K562 (cell line): Measurements from ENCODE around the gene GPR37L1. TPM values are rescaled to one million over a fixed set of nuclear protein-coding genes. Genes with fewer than 3 reads are reported as not detected.
A peak's percentile ranks its signal among the peaks of the same experiment; 100 is the strongest.

Experiments
- DIDO1 ChIP-seq: fragments of 450-650 bp; IDR thresholded peaks from 2 replicates; pipeline ENCODE4 v1.6.1; 2016; ENCODE audit warnings: low read depth, missing biosample characterization, missing genetic modification characterization
- POLR2G ChIP-seq: fragments of 200-400 bp; formaldehyde crosslinking; IDR thresholded peaks from 2 replicates; pipeline ENCODE4 v1.6.1; 2017; ENCODE audit warnings: low read depth, mild to moderate bottlenecking, antibody characterized with exemption, low read length, moderate library complexity
- SAFB ChIP-seq: fragments of 200-400 bp; formaldehyde crosslinking; IDR thresholded peaks from 2 replicates; pipeline ENCODE4 v1.6.1; 2017; ENCODE audit warnings: low read depth, low read length, borderline replicate concordance
- polyA plus RNA-seq, 8 experiments: library from polyadenylated mRNA; depleted of rRNA in 4 of 8; stranded (reverse) in 5 of 8; unstranded in 3 of 8; fragments of >200 nt; fragmentation: Nextera tagmentation in 2 of 8; fragmentation: Illumina TruSeq in 1 of 8; extraction: Ambion mirVana in 2 of 8; extraction: Trizol in 1 of 8; gene quantifications; 2 replicates each; pipeline versions ENCODE4 v1.2.1 to v1.2.3, GENCODE V29; 2011 to 2014; ENCODE audit warnings: inconsistent platforms in 1 of 8, missing spikeins in 1 of 8
- total RNA-seq, 7 experiments: library from RNA; depleted of rRNA in 6 of 7; stranded (reverse); fragments of >200 nt in 6 of 7; fragmentation: Illumina TruSeq in 2 of 7; extraction: Trizol in 2 of 7; gene quantifications; 2 replicates each; pipeline versions ENCODE4 v1.2.1 to v1.2.3, GENCODE V29; 2011 to 2021; ENCODE audit warnings: low replicate concordance in 1 of 7
- TF ChIP-seq, protein P1 (sequence below), 2 experiments: fragments of 250-450 bp in 1 of 2; fragments of 450-650 bp in 1 of 2; sonication (Bioruptor Pico) in 1 of 2; IDR thresholded peaks; 2 replicates each; pipeline versions ENCODE4 v1.6.1 to v1.8.0; 2016 to 2021; ENCODE audit warnings: mild to moderate bottlenecking in 2 of 2, moderate library complexity in 2 of 2, missing compliant biosample characterization in 1 of 2, missing genetic modification characterization in 1 of 2
- TF ChIP-seq, protein P2 (sequence below): fragments of 450-650 bp; IDR thresholded peaks from 2 replicates; pipeline ENCODE4 v1.6.1; 2018; ENCODE audit not compliant: partially characterized antibody
- TF ChIP-seq, protein P3 (sequence below): fragments of 450-650 bp; formaldehyde crosslinking; IDR thresholded peaks from 2 replicates; pipeline ENCODE4 v1.4.0; 2020; ENCODE audit warnings: mild to moderate bottlenecking, moderate library complexity
- TF ChIP-seq, protein P4 (sequence below): fragments of 200-600 bp; sonication (generic); IDR thresholded peaks from one replicate; pipeline ENCODE4 v1.6.1; 2012; ENCODE audit warnings: mild to moderate bottlenecking, low read depth, low read length, inconsistent platforms

The GPR37L1 gene
- total and polyA plus RNA-seq, 9 of the 15 experiments (the other 6 are each of a cell fraction or from before 2014, with no cell fraction given) = not detected

DNA sequence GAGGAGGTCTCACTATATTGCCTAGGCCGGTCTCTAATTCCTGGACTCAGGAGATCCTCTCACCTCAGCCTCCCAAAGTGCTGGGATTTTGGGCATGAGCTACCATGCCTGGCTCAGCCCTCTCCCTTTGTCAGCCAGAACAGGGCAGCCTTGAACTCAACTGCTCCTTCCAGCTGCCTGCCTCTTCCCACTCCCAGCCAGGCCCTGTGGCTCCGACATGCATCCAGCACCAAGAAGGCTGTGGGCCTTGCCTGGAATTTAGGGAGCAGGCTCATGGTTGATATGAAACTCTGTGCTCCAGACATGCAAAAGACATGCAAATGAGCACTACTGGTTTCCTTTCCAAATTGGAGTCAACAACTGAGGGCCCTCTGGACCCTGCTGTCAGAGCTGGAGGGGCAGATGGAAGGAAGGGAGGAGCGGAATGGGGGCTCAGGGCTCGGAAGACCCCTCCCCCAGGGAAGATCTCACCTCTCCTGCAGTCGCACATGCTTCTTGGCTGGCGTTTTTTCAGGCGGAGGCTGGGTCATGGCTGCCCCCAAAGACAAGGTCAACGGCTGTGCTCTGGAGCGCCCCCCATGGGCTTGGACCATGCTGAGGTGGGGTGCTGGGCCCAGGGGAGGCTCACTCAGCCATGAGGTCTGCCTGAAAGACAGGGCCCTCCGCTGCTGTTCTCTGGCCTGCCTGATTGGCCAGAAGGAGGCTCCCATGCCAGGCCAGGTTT lies 36.3 kb downstream of the GPR37L1 start (continued):
- TF ChIP-seq, protein P1, sequence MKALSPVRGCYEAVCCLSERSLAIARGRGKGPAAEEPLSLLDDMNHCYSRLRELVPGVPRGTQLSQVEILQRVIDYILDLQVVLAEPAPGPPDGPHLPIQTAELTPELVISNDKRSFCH (CRISPR knock-in tag; IDR thresholded peaks at IDR 0.05) = no peak
- TF ChIP-seq, protein P1 (tag; IDR thresholded peaks at IDR 0.05) = 0 out of 2 replicates have a peak, but pooled peaks have one; percentile 22
- TF ChIP-seq, protein P2, sequence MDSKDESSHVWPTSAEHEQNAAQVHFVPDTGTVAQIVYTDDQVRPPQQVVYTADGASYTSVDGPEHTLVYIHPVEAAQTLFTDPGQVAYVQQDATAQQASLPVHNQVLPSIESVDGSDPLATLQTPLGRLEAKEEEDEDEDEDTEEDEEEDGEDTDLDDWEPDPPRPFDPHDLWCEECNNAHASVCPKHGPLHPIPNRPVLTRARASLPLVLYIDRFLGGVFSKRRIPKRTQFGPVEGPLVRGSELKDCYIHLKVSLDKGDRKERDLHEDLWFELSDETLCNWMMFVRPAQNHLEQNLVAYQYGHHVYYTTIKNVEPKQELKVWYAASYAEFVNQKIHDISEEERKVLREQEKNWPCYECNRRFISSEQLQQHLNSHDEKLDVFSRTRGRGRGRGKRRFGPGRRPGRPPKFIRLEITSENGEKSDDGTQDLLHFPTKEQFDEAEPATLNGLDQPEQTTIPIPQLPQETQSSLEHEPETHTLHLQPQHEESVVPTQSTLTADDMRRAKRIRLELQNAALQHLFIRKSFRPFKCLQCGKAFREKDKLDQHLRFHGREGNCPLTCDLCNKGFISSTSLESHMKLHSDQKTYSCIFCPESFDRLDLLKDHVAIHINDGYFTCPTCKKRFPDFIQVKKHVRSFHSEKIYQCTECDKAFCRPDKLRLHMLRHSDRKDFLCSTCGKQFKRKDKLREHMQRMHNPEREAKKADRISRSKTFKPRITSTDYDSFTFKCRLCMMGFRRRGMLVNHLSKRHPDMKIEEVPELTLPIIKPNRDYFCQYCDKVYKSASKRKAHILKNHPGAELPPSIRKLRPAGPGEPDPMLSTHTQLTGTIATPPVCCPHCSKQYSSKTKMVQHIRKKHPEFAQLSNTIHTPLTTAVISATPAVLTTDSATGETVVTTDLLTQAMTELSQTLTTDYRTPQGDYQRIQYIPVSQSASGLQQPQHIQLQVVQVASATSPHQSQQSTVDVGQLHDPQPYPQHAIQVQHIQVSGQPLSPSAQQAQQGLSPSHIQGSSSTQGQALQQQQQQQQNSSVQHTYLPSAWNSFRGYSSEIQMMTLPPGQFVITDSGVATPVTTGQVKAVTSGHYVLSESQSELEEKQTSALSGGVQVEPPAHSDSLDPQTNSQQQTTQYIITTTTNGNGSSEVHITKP = peak; percentile 85
- TF ChIP-seq, protein P3, sequence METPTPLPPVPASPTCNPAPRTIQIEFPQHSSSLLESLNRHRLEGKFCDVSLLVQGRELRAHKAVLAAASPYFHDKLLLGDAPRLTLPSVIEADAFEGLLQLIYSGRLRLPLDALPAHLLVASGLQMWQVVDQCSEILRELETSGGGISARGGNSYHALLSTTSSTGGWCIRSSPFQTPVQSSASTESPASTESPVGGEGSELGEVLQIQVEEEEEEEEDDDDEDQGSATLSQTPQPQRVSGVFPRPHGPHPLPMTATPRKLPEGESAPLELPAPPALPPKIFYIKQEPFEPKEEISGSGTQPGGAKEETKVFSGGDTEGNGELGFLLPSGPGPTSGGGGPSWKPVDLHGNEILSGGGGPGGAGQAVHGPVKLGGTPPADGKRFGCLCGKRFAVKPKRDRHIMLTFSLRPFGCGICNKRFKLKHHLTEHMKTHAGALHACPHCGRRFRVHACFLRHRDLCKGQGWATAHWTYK (CRISPR knock-in tag) = peak; percentile 37; the same call in 1 of the 2 replicates
- TF ChIP-seq, protein P4, sequence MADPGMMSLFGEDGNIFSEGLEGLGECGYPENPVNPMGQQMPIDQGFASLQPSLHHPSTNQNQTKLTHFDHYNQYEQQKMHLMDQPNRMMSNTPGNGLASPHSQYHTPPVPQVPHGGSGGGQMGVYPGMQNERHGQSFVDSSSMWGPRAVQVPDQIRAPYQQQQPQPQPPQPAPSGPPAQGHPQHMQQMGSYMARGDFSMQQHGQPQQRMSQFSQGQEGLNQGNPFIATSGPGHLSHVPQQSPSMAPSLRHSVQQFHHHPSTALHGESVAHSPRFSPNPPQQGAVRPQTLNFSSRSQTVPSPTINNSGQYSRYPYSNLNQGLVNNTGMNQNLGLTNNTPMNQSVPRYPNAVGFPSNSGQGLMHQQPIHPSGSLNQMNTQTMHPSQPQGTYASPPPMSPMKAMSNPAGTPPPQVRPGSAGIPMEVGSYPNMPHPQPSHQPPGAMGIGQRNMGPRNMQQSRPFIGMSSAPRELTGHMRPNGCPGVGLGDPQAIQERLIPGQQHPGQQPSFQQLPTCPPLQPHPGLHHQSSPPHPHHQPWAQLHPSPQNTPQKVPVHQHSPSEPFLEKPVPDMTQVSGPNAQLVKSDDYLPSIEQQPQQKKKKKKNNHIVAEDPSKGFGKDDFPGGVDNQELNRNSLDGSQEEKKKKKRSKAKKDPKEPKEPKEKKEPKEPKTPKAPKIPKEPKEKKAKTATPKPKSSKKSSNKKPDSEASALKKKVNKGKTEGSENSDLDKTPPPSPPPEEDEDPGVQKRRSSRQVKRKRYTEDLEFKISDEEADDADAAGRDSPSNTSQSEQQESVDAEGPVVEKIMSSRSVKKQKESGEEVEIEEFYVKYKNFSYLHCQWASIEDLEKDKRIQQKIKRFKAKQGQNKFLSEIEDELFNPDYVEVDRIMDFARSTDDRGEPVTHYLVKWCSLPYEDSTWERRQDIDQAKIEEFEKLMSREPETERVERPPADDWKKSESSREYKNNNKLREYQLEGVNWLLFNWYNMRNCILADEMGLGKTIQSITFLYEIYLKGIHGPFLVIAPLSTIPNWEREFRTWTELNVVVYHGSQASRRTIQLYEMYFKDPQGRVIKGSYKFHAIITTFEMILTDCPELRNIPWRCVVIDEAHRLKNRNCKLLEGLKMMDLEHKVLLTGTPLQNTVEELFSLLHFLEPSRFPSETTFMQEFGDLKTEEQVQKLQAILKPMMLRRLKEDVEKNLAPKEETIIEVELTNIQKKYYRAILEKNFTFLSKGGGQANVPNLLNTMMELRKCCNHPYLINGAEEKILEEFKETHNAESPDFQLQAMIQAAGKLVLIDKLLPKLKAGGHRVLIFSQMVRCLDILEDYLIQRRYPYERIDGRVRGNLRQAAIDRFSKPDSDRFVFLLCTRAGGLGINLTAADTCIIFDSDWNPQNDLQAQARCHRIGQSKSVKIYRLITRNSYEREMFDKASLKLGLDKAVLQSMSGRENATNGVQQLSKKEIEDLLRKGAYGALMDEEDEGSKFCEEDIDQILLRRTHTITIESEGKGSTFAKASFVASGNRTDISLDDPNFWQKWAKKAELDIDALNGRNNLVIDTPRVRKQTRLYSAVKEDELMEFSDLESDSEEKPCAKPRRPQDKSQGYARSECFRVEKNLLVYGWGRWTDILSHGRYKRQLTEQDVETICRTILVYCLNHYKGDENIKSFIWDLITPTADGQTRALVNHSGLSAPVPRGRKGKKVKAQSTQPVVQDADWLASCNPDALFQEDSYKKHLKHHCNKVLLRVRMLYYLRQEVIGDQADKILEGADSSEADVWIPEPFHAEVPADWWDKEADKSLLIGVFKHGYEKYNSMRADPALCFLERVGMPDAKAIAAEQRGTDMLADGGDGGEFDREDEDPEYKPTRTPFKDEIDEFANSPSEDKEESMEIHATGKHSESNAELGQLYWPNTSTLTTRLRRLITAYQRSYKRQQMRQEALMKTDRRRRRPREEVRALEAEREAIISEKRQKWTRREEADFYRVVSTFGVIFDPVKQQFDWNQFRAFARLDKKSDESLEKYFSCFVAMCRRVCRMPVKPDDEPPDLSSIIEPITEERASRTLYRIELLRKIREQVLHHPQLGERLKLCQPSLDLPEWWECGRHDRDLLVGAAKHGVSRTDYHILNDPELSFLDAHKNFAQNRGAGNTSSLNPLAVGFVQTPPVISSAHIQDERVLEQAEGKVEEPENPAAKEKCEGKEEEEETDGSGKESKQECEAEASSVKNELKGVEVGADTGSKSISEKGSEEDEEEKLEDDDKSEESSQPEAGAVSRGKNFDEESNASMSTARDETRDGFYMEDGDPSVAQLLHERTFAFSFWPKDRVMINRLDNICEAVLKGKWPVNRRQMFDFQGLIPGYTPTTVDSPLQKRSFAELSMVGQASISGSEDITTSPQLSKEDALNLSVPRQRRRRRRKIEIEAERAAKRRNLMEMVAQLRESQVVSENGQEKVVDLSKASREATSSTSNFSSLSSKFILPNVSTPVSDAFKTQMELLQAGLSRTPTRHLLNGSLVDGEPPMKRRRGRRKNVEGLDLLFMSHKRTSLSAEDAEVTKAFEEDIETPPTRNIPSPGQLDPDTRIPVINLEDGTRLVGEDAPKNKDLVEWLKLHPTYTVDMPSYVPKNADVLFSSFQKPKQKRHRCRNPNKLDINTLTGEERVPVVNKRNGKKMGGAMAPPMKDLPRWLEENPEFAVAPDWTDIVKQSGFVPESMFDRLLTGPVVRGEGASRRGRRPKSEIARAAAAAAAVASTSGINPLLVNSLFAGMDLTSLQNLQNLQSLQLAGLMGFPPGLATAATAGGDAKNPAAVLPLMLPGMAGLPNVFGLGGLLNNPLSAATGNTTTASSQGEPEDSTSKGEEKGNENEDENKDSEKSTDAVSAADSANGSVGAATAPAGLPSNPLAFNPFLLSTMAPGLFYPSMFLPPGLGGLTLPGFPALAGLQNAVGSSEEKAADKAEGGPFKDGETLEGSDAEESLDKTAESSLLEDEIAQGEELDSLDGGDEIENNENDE = no peak
- TF ChIP-seq SAFB (no peak), POLR2G (peak; percentile 78), DIDO1 (tag) (no peak)
